ENCODE measurements around the gene RABGAP1.

RABGAP1 gene

GRCh38 chr9:123131258-123131657, 190.4 kb downstream of the RABGAP1 start:
- no peak for DNase-seq (ENCODE audit: low spot score)
- no peak for TF ChIP-seq CTCF (IDR thresholded peaks at IDR 0.05; ENCODE audit: extremely low read depth, insufficient read depth, missing control alignments)
- in situ Hi-C loops (cut with MboI; ENCODE audit: low pct_unique_long_range_greater_than_20kb, low sequenced_read_pairs, unreplicated experiment) = no loop called here

- TF ChIP-seq CTCF (IDR thresholded peaks at IDR 0.05; ENCODE audit: extremely low read depth, insufficient read depth, missing control alignments) = no peak
- DNase-seq (ENCODE audit: low spot score) = no peak
- in situ Hi-C loops (cut with MboI; ENCODE audit: low pct_unique_long_range_greater_than_20kb, low sequenced_read_pairs, unreplicated experiment) = no loop called here
Observed at GRCh38 chr9:123131993-123132392, 191.2 kb downstream of the RABGAP1 start.

GRCh38 chr9:123132696-123133095, 191.9 kb downstream of the RABGAP1 start:
- in situ Hi-C loops (cut with MboI; ENCODE audit: low pct_unique_long_range_greater_than_20kb, low sequenced_read_pairs, unreplicated experiment) = no loop called here
- TF ChIP-seq CTCF (IDR thresholded peaks at IDR 0.05; ENCODE audit: extremely low read depth, insufficient read depth, missing control alignments) = no peak
- no peak for DNase-seq (ENCODE audit: low spot score)

- DNase-seq (ENCODE audit: low spot score) = no peak
- TF ChIP-seq CTCF (IDR thresholded peaks at IDR 0.05; ENCODE audit: extremely low read depth, insufficient read depth, missing control alignments) = no peak
- in situ Hi-C loops (cut with MboI; ENCODE audit: low pct_unique_long_range_greater_than_20kb, low sequenced_read_pairs, unreplicated experiment) = no loop called here
Observed at GRCh38 chr9:123135430-123135829, 194.6 kb downstream of the RABGAP1 start.

- TF ChIP-seq CTCF (IDR thresholded peaks at IDR 0.05; ENCODE audit: extremely low read depth, insufficient read depth, missing control alignments) = no peak
- in situ Hi-C loops (cut with MboI; ENCODE audit: low pct_unique_long_range_greater_than_20kb, low sequenced_read_pairs, unreplicated experiment) = no loop called here
- no peak for DNase-seq (ENCODE audit: low spot score)
Observed at GRCh38 chr9:123138163-123138562, 197.3 kb downstream of the RABGAP1 start.

- TF ChIP-seq CTCF (IDR thresholded peaks at IDR 0.05; ENCODE audit: extremely low read depth, insufficient read depth, missing control alignments) = no peak
- in situ Hi-C loops (cut with MboI; ENCODE audit: low pct_unique_long_range_greater_than_20kb, low sequenced_read_pairs, unreplicated experiment) = no loop called here
- no peak for DNase-seq (ENCODE audit: low spot score)
Observed at GRCh38 chr9:123149067-123149466, 208.2 kb downstream of the RABGAP1 start.

Data from GM13977 (cell line).